ENCODE measurements around the gene NFIA. TPM values are rescaled to one million over a fixed set of nuclear protein-coding genes. Genes with fewer than 3 reads are reported as not detected.

Gene NFIA
- total and polyA plus RNA-seq, 2 donors (not counting 1 experiment from before 2014, with no cell fraction given): 0.28 to 0.54 TPM

DNA sequence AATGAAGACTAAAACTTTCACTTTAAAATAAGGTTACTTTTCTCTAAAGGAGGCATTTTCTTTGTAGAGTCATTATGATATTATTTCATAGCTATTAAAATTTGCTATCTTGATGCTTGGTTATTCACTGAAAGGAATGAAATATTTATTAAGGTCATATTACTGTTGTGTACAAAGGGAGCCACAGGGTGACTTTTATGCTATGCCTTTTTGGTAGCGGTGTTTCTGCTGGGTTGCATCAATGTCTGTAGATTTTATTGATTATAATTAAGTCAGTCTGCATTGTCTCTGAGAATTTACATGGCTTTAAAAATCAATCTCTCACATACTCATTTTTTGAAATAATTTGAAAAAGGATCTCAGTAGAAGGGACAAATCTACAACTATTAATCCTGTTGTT is 84.9 kb downstream of the NFIA start:
- Histone ChIP-seq H3K4me1 (ENCODE audit: control insufficient read depth in 2 of 2, insufficient read depth in 2 of 2, low read length in 2 of 2) (no peaks in the 10 kb centered on the region), H3K27ac (ENCODE audit: low read length in 2 of 2) (no peak overlapping the region), H3K9ac (ENCODE audit: low read length) (no peak overlapping the region), H3K9me3 (ENCODE audit: control extremely low read depth in 1 of 3, control insufficient read depth in 2 of 3, insufficient read depth in 1 of 3, low read length in 2 of 3) (no peaks in the 10 kb centered on the region), H3K4me3 (ENCODE audit: control extremely low read depth in 1 of 5, extremely low read depth in 1 of 5, insufficient read depth in 1 of 5, low read depth in 2 of 5, low read length in 4 of 5) (no peak overlapping the region), H3K4me2 (replicated peaks; ENCODE audit: low read depth, low read length, poor library complexity, severe bottlenecking) (no peak overlapping the region), H3K79me2 (ENCODE audit: control insufficient read depth, insufficient read depth, low read length) (no peaks in the 10 kb centered on the region), H3K36me3 (replicated peaks in 1 of 2; ENCODE audit: control extremely low read depth in 1 of 2, control insufficient read depth in 1 of 2, extremely low read depth in 1 of 2, insufficient read depth in 2 of 2, low read length in 1 of 2) (no peaks in the 10 kb centered on the region), H2AFZ (ENCODE audit: insufficient read depth, low read depth, low read length, poor library complexity, severe bottlenecking) (no peak overlapping the region), H3K27me3 (replicated peaks in 1 of 4; ENCODE audit: control extremely low read depth in 1 of 4, control insufficient read depth in 3 of 4, insufficient read depth in 4 of 4, low read length in 3 of 4) (no peaks in the 10 kb centered on the region), H4K20me1 (ENCODE audit: control insufficient read depth, insufficient read depth, low read length, poor library complexity, severe bottlenecking) (no peaks in the 10 kb centered on the region)
- intact Hi-C loops (cut with micrococcal nuclease): no loop called here
- H3K9me3 Mint-ChIP-seq (ENCODE audit: insufficient read depth): no peaks in the 10 kb centered on the region
- H3K27ac Mint-ChIP-seq: no peak overlapping the region
- H3K27me3 Mint-ChIP-seq: peaks cover 5% of the 10 kb centered on the region
- ChIA-PET POLR2A (no interaction called here), CTCF (no interaction called here)
- TF ChIP-seq, protein P1, sequence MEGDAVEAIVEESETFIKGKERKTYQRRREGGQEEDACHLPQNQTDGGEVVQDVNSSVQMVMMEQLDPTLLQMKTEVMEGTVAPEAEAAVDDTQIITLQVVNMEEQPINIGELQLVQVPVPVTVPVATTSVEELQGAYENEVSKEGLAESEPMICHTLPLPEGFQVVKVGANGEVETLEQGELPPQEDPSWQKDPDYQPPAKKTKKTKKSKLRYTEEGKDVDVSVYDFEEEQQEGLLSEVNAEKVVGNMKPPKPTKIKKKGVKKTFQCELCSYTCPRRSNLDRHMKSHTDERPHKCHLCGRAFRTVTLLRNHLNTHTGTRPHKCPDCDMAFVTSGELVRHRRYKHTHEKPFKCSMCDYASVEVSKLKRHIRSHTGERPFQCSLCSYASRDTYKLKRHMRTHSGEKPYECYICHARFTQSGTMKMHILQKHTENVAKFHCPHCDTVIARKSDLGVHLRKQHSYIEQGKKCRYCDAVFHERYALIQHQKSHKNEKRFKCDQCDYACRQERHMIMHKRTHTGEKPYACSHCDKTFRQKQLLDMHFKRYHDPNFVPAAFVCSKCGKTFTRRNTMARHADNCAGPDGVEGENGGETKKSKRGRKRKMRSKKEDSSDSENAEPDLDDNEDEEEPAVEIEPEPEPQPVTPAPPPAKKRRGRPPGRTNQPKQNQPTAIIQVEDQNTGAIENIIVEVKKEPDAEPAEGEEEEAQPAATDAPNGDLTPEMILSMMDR (IDR thresholded peaks at IDR 0.05): no peak
- no peak for TF ChIP-seq EZH2 (IDR thresholded peaks at IDR 0.05; ENCODE audit: borderline replicate concordance, insufficient read depth, low read depth, low read length, poor library complexity, severe bottlenecking)
- no CpG with 5 or more reads among the region's 1 CpG for WGBS (ENCODE audit: insufficient coverage)
- H3K4me3 Mint-ChIP-seq: no peak overlapping the region
- no peaks in the 10 kb centered on the region for H3K4me1 Mint-ChIP-seq
- ATAC-seq (ENCODE audit: low read depth): no peak
- no peak for DNase-seq

DNA sequence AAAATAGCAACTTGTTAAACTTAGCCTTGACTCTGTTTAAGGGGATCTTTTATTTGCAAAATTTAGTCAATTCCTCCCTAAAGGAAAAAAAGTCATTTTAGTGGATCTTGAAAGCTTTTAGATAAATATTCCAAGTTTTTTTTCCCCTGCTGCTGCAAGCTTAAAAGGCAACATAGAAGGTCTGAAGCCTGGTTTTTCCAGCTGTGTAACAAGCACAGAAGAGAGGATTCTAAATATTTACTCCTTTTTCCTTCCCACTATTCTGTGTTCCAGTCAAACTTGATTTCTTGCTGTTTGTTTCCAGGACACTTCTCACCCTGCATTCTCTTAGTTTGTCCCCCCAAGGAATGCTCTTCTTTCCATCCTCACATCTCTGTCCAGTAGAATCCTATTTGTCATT is 86.7 kb downstream of the NFIA start:
- Histone ChIP-seq H3K9ac (ENCODE audit: low read length) (no peak overlapping the region), H3K4me3 (ENCODE audit: control extremely low read depth in 1 of 5, extremely low read depth in 1 of 5, insufficient read depth in 1 of 5, low read depth in 2 of 5, low read length in 4 of 5) (no peak overlapping the region), H3K4me1 (ENCODE audit: control insufficient read depth in 2 of 2, insufficient read depth in 2 of 2, low read length in 2 of 2) (no peaks in the 10 kb centered on the region), H3K9me3 (ENCODE audit: control extremely low read depth in 1 of 3, control insufficient read depth in 2 of 3, insufficient read depth in 1 of 3, low read length in 2 of 3) (no peaks in the 10 kb centered on the region), H3K27me3 (replicated peaks in 1 of 4; ENCODE audit: control extremely low read depth in 1 of 4, control insufficient read depth in 3 of 4, insufficient read depth in 4 of 4, low read length in 3 of 4) (no peaks in the 10 kb centered on the region), H3K27ac (ENCODE audit: low read length in 2 of 2) (no peak overlapping the region), H2AFZ (ENCODE audit: insufficient read depth, low read depth, low read length, poor library complexity, severe bottlenecking) (no peak overlapping the region), H3K4me2 (replicated peaks; ENCODE audit: low read depth, low read length, poor library complexity, severe bottlenecking) (no peak overlapping the region), H3K79me2 (ENCODE audit: control insufficient read depth, insufficient read depth, low read length) (no peaks in the 10 kb centered on the region), H3K36me3 (replicated peaks in 1 of 2; ENCODE audit: control extremely low read depth in 1 of 2, control insufficient read depth in 1 of 2, extremely low read depth in 1 of 2, insufficient read depth in 2 of 2, low read length in 1 of 2) (no peaks in the 10 kb centered on the region), H4K20me1 (ENCODE audit: control insufficient read depth, insufficient read depth, low read length, poor library complexity, severe bottlenecking) (no peaks in the 10 kb centered on the region)
- Mint-ChIP-seq H3K4me3 (no peak overlapping the region), H3K27me3 (peaks cover 8% of the 10 kb centered on the region), H3K4me1 (no peaks in the 10 kb centered on the region), H3K27ac (no peak overlapping the region), H3K9me3 (ENCODE audit: insufficient read depth) (no peaks in the 10 kb centered on the region)
- TF ChIP-seq, protein P1 (IDR thresholded peaks at IDR 0.05): no peak
- TF ChIP-seq EZH2 (IDR thresholded peaks at IDR 0.05; ENCODE audit: borderline replicate concordance, insufficient read depth, low read depth, low read length, poor library complexity, severe bottlenecking): no peak
- POLR2A ChIA-PET: no interaction called here
- CTCF ChIA-PET: interaction anchor here (1.1 kb wide), 1 partner anchor 13 kb away, joined by 3 read pairs; no protein-coding TSS in a partner anchor
- ATAC-seq (ENCODE audit: low read depth) (no peak), DNase-seq (no peak)
- intact Hi-C loops (cut with micrococcal nuclease): no loop called here

All from B cell (primary cell).